Neural crest cell (in vitro differentiated cells): ENCODE results near the gene CTNNA3. TPM values are rescaled to one million over a fixed set of nuclear protein-coding genes. Genes with fewer than 3 reads are reported as not detected.
A peak's percentile ranks its signal among the peaks of the same experiment; 100 is the strongest.

Experiments
- DNase-seq: peaks from one replicate; pipeline ENCODE4 v3.0.0; 2021; ENCODE audit warnings: low read depth, mixed read lengths, low spot score
- H3K27ac Mint-ChIP-seq: one replicate; pipeline ENCODE4 v1.8.0; 2021; ENCODE audit warnings: mild to moderate bottlenecking, mixed read lengths; ENCODE audit not compliant: unreplicated experiment
- H3K27me3 Mint-ChIP-seq: 2 replicates; pipeline ENCODE4 v1.8.0; 2021; ENCODE audit warnings: low read depth, mild to moderate bottlenecking, mixed read lengths
- H3K36me3 Mint-ChIP-seq: 2 replicates; pipeline ENCODE4 v1.8.0; 2021; ENCODE audit warnings: low read depth, mild to moderate bottlenecking, mixed read lengths
- H3K4me1 Mint-ChIP-seq: 2 replicates; pipeline ENCODE4 v1.8.0; 2021; ENCODE audit warnings: mixed read lengths
- H3K4me3 Mint-ChIP-seq: one replicate; pipeline ENCODE4 v1.8.0; 2021; ENCODE audit warnings: mild to moderate bottlenecking, mixed read lengths
- H3K9me3 Mint-ChIP-seq: 2 replicates; pipeline ENCODE4 v1.8.0; 2021; ENCODE audit warnings: mixed read lengths
- CTCF ChIP-seq: fragments of 200-600 bp; sonication (generic); conservative IDR thresholded peaks from 2 replicates; pipeline ENCODE4 v1.5.0; 2021; ENCODE audit warnings: antibody characterized with exemption, mild to moderate bottlenecking
- total RNA-seq: library from RNA; stranded (reverse); gene quantifications from 2 replicates; pipeline ENCODE4 v1.2.1, GENCODE V29; 2021

The CTNNA3 gene
- total RNA-seq, 1 donor from 2014 or later = 4.7 TPM

GRCh38 chr10:66214721-66215404 lies 1481.1 kb downstream of the CTNNA3 start:
- DNase-seq = no peak

GRCh38 chr10:66209025-66209424 lies 1487.0 kb downstream of the CTNNA3 start:
- no peak overlapping the region for H3K27ac Mint-ChIP-seq
- no peaks in the 10 kb centered on the region for H3K27me3 Mint-ChIP-seq

More at GRCh38 chr10:66214721-66215404, 1481.1 kb downstream of the CTNNA3 start:
- no peak overlapping the region for H3K4me3 Mint-ChIP-seq
- peak; percentile 25 for TF ChIP-seq CTCF
- H3K27me3 Mint-ChIP-seq = no peaks in the 10 kb centered on the region
- H3K9me3 Mint-ChIP-seq = no peaks in the 10 kb centered on the region
- H3K4me1 Mint-ChIP-seq = no peaks in the 10 kb centered on the region
- no peaks in the 10 kb centered on the region for H3K36me3 Mint-ChIP-seq
- H3K27ac Mint-ChIP-seq = no peak overlapping the region

GRCh38 chr10:66204838-66205237 lies 1491.2 kb downstream of the CTNNA3 start:
- Mint-ChIP-seq H3K27ac (no peak overlapping the region), H3K4me3 (no peak overlapping the region), H3K36me3 (no peaks in the 10 kb centered on the region), H3K27me3 (no peaks in the 10 kb centered on the region), H3K4me1 (no peaks in the 10 kb centered on the region), H3K9me3 (no peaks in the 10 kb centered on the region)
- no peak for TF ChIP-seq CTCF
- no peak for DNase-seq

More at GRCh38 chr10:66209025-66209424, 1487.0 kb downstream of the CTNNA3 start:
- no peaks in the 10 kb centered on the region for H3K9me3 Mint-ChIP-seq
- DNase-seq = no peak
- TF ChIP-seq CTCF = no peak
- no peak overlapping the region for H3K4me3 Mint-ChIP-seq
- H3K4me1 Mint-ChIP-seq = no peaks in the 10 kb centered on the region
- H3K36me3 Mint-ChIP-seq = no peaks in the 10 kb centered on the region

GRCh38 chr10:66202101-66202500 lies 1493.9 kb downstream of the CTNNA3 start:
- H3K36me3 Mint-ChIP-seq = no peaks in the 10 kb centered on the region
- H3K4me3 Mint-ChIP-seq = no peak overlapping the region
- no peaks in the 10 kb centered on the region for H3K9me3 Mint-ChIP-seq
- H3K27ac Mint-ChIP-seq = no peak overlapping the region
- no peak for DNase-seq
- H3K27me3 Mint-ChIP-seq = no peaks in the 10 kb centered on the region
- no peaks in the 10 kb centered on the region for H3K4me1 Mint-ChIP-seq
- TF ChIP-seq CTCF = no peak

- no peak for TF ChIP-seq CTCF
Observed at GRCh38 chr10:66192162-66192831, 1503.7 kb downstream of the CTNNA3 start.

More at GRCh38 chr10:66192162-66192831, 1503.7 kb downstream of the CTNNA3 start:
- Mint-ChIP-seq H3K4me1 (no peaks in the 10 kb centered on the region), H3K27ac (no peak overlapping the region), H3K27me3 (no peaks in the 10 kb centered on the region), H3K36me3 (no peaks in the 10 kb centered on the region), H3K4me3 (no peak overlapping the region), H3K9me3 (no peaks in the 10 kb centered on the region)
- DNase-seq = no peak
